GM12891 (cell line): ENCODE results near the gene SMARCA1. TPM values are rescaled to one million over a fixed set of nuclear protein-coding genes. Genes with fewer than 3 reads are reported as not detected.
"Not testable (repeated sequence)": the region's sequence is repeated elsewhere in the genome, so short reads cannot be mapped to it uniquely, and the experiment has no call there.

Experiments
- DNase-seq: peaks from one replicate; pipeline ENCODE4 v3.0.0; 2011; ENCODE audit warnings: low spot score; ENCODE audit not compliant: insufficient read length
- FAIRE-seq: peaks from 2 replicates; lab custom pipeline; 2011; peaks lifted over from hg19 to GRCh38; lab: Jason Lieb, UNC
- PAX5 ChIP-seq: IDR thresholded peaks from 2 replicates; pipeline ENCODE4 v1.6.1; 2011; ENCODE audit warnings: low read length, moderate library complexity, mild to moderate bottlenecking; ENCODE audit not compliant: insufficient read depth, severe bottlenecking
- POLR2A ChIP-seq: IDR thresholded peaks from 2 replicates; pipeline ENCODE4 v1.6.1; 2011; ENCODE audit warnings: low read depth, low read length, control low read depth
- POLR2AphosphoS5 ChIP-seq: IDR thresholded peaks from 2 replicates; pipeline ENCODE4 v1.6.1; 2011; ENCODE audit warnings: low read depth, low read length, control low read depth
- POU2F2 ChIP-seq: IDR thresholded peaks from 2 replicates; pipeline ENCODE4 v1.6.1; 2011; ENCODE audit warnings: low read depth, mild to moderate bottlenecking, control low read depth, low read length, moderate library complexity
- SPI1 ChIP-seq: IDR thresholded peaks from 2 replicates; pipeline ENCODE4 v1.6.1; 2011; ENCODE audit warnings: low read depth, low read length, control low read depth
- TAF1 ChIP-seq: IDR thresholded peaks from 2 replicates; pipeline ENCODE4 v1.6.1; 2011; ENCODE audit warnings: low read depth, low read length, control low read depth
- polyA plus RNA-seq: library from polyadenylated mRNA; unstranded; fragments of >200 nt; gene quantifications from one replicate; pipeline ENCODE4 v1.2.1, GENCODE V29; 2012; ENCODE audit warnings: low read depth, missing spikeins, inconsistent platforms; ENCODE audit not compliant: missing spikeins

Gene SMARCA1
- polyA plus RNA-seq = 3.0 TPM

GRCh38 chrX:129523079-129523911 lies at the start of gene SMARCA1:
Gene SMARCA1, minus strand, starts transcription at chrX:129523490. Its CDS starts 120 bp downstream, at chrX:129523370.
- FAIRE-seq (no peak), DNase-seq (peak; percentile 18)
- no peak for TF ChIP-seq POU2F2

GRCh38 chrX:129572422-129572821 lies 49.1 kb upstream of the SMARCA1 start:
- no peak for TF ChIP-seq PAX5
- no peak for TF ChIP-seq POLR2AphosphoS5
- TF ChIP-seq POU2F2 = no peak
- TF ChIP-seq SPI1 = no peak
- no peak for TF ChIP-seq POLR2A
- TF ChIP-seq TAF1 = no peak
- DNase-seq (no peak), FAIRE-seq (no peak)

- no peak for TF ChIP-seq POU2F2
- no peak for TF ChIP-seq POLR2A
- TF ChIP-seq TAF1 = no peak
- no peak for TF ChIP-seq POLR2AphosphoS5
- TF ChIP-seq SPI1 = no peak
- TF ChIP-seq PAX5 = no peak
- no peak for FAIRE-seq
Observed at GRCh38 chrX:129568349-129568748, 45.1 kb upstream of the SMARCA1 start.

GRCh38 chrX:129566073-129566472 lies 42.8 kb upstream of the SMARCA1 start:
- FAIRE-seq (no peak), DNase-seq (no peak)
- no peak for TF ChIP-seq PAX5
- no peak for TF ChIP-seq SPI1
- TF ChIP-seq POLR2AphosphoS5 = no peak
- no peak for TF ChIP-seq POLR2A
- TF ChIP-seq POU2F2 = no peak
- TF ChIP-seq TAF1 = no peak

More at GRCh38 chrX:129568349-129568748, 45.1 kb upstream of the SMARCA1 start:
- DNase-seq = no peak

GRCh38 chrX:129565046-129565650 lies 41.9 kb upstream of the SMARCA1 start:
- FAIRE-seq (no peak), DNase-seq (no peak)
- TF ChIP-seq SPI1 = no peak
- TF ChIP-seq POU2F2 = no peak
- TF ChIP-seq TAF1 = no peak
- TF ChIP-seq PAX5 = no peak

- DNase-seq, FAIRE-seq: not testable (repeated sequence)
Observed at GRCh38 chrX:129564345-129564744, 41.1 kb upstream of the SMARCA1 start.

- DNase-seq = no peak
- no peak for FAIRE-seq
- no peak for TF ChIP-seq POLR2AphosphoS5
- no peak for TF ChIP-seq POU2F2
- TF ChIP-seq SPI1 = no peak
- no peak for TF ChIP-seq TAF1
Observed at GRCh38 chrX:129561453-129561852, 38.2 kb upstream of the SMARCA1 start.

GRCh38 chrX:129559783-129560182 lies 36.5 kb upstream of the SMARCA1 start:
- FAIRE-seq (no peak), DNase-seq (no peak)
- TF ChIP-seq POLR2A = no peak
- no peak for TF ChIP-seq TAF1
- no peak for TF ChIP-seq POLR2AphosphoS5
- no peak for TF ChIP-seq POU2F2
- TF ChIP-seq PAX5 = no peak
- no peak for TF ChIP-seq SPI1

GRCh38 chrX:129557844-129558480 lies 34.7 kb upstream of the SMARCA1 start:
- FAIRE-seq (no peak), DNase-seq (no peak)
- TF ChIP-seq SPI1 (no peak), POLR2AphosphoS5 (no peak), PAX5 (no peak), POLR2A (no peak), POU2F2 (no peak), TAF1 (no peak)

GRCh38 chrX:129556806-129557315 lies 33.6 kb upstream of the SMARCA1 start:
- FAIRE-seq = no peak
- no peak for DNase-seq
- TF ChIP-seq SPI1 (peak; percentile 59), PAX5 (no peak)

- not testable (repeated sequence) for DNase-seq
Observed at GRCh38 chrX:129554816-129555215, 31.5 kb upstream of the SMARCA1 start.

More at GRCh38 chrX:129554816-129555215, 31.5 kb upstream of the SMARCA1 start:
- not testable (repeated sequence) for FAIRE-seq
